Endometrial microvascular endothelial cells (primary cell): ENCODE results near the gene SLC2A8. TPM values are rescaled to one million over a fixed set of nuclear protein-coding genes. Genes with fewer than 3 reads are reported as not detected.

Source experiments
- in situ Hi-C: cut with HindIII; loops from 2 replicates; pipeline ENCODE4 v1.10.0; 2017; ENCODE audit warnings: low sequenced_read_pairs, low pct_unique_long_range_greater_than_20kb; ENCODE audit errors: inconsistent ontology term
- total RNA-seq: library from RNA; depleted of rRNA; stranded (reverse); fragments of >200 nt; gene quantifications from one replicate; pipeline ENCODE4 v1.2.3, GENCODE V29; 2015; ENCODE audit errors: inconsistent ontology term

SLC2A8 gene
- total RNA-seq, 1 donor from 2014 or later: 19.8 TPM

DNA sequence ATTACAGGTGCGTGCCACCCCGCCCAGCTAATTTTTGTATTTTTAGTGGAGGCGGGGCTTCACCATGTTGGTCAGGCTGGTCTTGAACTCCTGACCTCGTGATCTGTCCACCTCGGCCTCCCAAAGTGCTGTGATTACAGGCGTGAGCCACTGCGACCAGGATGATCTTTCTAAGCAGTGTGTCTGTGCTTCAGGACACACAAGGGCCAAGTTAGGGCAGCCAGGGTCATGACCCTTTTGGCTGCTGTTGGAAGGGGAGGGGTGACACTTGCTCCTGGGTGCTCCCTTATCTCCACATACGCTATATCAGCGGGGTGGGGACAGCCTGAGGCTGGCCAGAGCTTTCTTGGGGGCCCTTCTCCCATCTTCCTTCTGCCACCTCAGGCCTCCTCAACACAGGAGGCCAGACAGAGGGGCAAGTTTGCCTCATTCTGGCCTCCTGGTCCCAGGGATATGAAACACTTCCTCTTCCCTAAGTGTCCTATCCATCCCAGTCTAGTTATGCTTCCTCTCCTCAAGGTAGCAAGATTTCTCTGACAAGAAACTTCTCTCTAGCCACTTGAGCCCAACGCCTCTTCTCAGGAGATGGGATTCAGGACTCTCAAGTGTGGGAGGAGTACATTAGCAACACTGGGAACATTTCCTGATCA, 25.3 kb downstream of the SLC2A8 start:
- in situ Hi-C loops: no loop called here

DNA sequence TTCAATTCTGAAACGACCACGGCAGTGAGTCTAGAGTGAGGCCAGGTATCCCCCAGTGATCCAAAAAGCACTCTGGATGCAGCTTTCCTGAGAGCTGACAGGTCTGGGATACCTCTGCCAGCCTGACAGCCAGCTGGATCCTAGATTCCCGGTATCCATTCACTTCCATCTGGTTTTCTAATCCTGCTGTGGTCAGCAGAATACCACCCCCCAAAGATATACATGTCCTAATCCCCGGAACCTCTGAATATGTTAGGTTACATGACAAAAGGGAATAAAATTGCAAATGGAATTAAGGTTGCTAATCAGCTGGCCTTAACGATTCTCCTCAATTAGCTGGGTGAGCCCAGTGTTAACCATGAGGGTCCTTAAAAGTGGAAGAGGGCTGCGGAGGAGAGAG, 25.8 kb downstream of the SLC2A8 start:
- in situ Hi-C loops: no loop called here

DNA sequence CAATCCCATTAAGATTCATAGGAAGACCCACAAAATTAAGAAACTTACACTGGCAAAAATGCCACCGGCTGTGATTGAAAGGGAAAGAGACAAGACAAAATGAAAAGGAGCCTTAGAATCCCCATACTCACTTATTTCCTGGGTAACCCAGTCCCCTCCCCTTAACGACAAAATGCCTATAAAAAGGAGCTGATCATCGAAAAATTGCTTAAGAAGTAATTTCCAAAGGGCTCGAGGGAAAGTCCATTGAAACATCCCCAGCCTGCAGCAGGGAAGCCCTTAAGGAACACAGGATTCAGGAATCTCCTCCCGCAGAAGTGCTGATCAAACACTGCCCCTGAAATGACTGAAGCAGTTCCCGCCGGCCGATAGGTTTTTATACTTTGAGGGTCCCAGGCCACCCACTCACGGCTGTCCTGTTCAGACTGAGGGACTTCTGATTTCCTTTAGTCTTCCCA, 26.5 kb downstream of the SLC2A8 start:
- in situ Hi-C loops: no loop called here

DNA sequence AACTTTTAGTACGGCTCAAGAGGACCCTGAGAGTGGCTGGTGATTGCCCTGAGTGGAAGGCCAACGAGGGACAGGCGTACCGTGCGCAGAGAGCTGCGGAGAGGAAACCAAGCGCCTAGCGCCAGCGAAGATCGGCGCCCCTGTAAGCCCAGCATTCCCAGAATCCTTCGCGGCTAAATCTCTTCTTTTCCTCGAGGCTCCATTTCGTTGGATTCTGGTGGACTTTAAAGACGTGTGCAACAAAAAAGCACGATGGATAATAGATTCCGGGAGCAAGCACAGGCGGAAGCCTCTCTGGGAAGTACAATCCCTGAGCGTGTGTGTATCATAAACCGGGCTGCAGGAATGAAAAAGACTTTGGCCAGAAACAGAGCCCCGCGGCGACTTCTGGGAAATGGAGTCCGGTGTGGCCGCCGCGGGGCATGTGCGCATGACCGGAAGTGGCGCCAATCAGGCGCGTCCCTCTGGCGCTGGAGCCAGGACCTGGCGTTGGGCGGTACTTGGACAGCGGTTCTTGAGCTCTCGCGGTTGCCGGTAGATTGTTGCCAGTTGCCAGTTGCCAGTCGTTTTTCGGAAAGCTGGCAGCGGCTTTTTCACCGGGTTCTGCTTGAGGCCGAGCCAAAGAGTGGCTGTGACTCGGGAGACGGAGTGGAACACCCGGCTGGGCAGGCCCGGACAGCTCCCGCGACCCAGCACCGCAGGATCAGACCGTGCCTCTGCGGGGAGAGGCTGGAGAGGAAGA, 27.1 kb downstream of the SLC2A8 start, which contains the start of gene ZNF79:
ZNF79 (plus strand) TSS at position 449 of the 742 bp plus-strand sequence. CDS start 406 bp downstream, outside the sequence.
- in situ Hi-C loops: no loop called here

DNA sequence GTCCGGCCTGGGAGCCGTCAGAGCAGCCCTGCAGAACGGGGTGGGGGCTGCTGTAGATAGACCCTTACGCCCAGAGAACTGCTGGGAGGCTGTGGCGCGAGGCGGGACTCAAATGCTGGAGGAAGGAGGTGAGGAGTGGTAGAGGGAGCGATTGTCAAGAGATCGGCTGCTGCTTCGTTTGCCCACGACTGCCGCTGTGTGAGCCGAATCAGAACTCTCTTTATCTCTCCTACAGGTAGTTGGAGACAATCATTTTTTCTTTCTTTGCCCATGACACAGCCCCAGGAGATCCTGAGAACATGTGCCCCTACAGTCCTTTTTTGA, 27.7 kb downstream of the SLC2A8 start:
- in situ Hi-C loops: no loop called here

DNA sequence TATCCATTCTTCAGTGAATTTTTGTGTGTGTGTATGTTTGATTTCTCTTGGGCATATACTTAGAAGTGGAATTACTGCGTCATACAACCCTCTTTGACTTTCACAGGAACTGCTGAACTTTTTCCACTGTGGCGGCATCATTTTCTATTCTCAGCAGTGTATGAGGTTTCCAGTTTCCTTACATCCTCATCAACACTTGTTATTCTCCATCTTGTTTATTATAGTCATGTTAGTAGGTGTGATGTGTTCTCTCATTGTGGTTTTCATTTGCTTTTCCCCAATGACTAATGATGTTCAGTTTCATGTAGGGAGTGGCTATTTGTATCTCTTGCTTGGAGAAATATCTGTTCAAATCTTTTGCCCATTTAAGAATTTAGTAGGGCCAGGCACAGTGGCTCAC, 29.8 kb downstream of the SLC2A8 start:
- in situ Hi-C loops: no loop called here

DNA sequence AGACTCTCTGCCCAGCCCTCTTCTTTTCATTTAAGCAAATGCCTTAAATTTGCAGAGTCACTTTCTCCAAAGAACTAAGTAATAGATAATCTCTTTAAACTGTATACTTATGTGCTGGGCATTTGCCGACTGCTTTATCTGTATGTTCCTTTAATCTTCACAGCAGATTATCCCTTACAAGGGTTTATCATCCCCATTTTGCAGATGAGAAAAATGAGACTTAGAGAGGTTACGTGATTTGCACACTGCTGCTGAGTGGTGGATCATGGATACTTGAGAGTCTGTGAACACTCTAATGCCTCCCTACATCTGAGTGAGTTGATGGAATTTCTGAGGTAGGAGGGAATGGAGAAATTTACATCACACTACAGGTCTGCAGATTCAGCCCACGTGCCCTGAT, 31.4 kb downstream of the SLC2A8 start:
- in situ Hi-C loops: no loop called here

DNA sequence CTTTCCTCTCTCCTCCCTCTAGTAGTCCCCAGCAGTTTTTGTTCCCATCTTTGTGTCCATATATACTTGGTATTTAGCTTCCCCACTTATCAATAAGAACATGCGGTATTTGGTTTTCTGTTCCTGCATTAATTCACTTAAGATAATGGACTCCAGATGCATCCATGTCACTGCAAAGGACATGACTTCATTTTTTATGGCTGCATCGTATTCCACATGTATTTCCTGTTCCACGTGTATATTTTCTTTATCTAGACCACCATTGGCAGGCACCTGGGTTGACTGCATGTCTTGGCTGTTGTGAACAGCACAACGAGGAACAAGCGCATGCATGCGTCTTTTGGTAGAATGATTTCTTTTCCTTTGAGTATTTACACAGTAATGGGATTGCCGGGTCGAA, 33.4 kb downstream of the SLC2A8 start:
- in situ Hi-C loops: no loop called here

DNA sequence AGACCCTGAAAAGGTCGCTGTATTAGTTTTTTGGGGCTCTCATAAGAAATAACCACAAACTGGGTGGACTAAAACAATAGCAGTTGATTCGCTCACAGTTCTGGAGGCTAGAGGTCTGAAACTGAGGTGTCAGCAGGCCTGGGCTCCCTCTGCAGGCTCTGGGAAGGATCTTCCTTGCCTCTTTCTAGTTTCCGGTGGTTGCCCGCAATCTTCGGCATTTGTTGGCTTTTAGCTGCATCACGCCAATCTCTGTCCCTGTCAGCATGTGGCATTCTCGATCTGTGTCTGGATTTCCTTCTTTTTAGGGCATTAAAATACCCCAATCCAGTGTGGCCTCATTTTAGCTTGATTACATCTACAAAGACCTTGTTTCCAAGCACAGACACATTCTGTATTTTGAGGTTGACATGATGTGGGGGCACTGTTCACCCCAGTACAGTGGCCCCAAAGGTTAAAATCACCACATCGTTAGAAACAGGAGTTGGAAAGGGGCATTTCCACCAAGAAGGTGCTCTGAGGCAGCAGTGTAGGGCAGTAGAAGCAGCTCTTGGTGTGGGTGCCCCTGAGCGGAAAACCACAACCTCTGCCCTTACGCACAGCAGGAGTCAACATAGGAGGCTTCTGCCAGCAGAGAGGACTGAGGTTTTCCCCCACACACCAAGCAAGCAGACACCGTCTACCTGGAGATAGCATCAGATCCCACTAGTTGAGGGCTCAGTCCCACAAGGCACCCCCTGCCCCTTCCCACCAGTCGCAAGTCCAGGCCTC, 40.7 kb downstream of the SLC2A8 start:
- in situ Hi-C loops: no loop called here

DNA sequence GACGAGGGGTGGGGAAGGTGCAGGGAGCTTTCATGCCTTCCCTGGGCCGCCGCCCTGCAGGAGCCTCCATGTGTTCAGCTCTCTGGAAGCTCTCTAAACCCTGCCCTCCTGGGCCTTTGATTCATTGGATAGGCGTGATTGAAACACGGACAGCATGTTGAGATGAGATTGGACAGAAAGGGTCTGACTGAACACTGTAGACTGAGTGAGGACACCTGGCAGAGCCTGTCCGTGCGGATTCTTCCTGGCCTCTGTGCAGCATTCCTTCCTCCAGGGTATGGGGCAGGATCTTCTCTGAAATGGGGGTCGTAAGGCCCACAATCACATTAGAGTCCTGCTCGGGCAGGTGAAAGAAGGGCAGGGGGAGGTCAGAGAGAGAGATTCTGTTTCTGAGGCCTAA, 41.4 kb downstream of the SLC2A8 start:
- in situ Hi-C loops: no loop called here

DNA sequence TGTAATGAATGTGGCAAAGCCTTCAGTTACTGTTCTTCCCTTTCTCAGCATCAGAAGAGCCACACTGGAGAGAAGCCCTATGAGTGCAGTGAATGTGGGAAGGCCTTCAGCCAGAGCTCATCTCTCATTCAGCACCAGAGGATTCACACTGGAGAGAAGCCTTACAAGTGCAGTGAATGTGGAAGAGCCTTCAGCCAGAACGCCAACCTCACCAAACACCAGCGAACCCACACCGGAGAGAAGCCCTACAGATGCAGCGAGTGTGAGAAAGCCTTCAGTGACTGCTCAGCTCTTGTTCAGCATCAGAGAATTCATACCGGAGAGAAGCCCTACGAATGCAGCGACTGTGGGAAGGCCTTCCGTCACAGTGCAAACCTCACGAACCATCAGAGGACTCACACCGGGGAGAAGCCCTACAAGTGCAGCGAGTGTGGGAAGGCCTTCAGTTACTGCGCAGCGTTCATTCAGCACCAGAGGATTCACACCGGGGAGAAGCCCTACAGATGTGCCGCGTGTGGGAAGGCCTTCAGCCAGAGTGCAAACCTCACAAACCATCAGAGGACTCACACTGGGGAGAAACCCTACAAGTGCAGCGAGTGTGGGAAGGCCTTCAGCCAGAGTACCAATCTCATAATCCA, 47.4 kb downstream of the SLC2A8 start:
- in situ Hi-C loops: no loop called here

DNA sequence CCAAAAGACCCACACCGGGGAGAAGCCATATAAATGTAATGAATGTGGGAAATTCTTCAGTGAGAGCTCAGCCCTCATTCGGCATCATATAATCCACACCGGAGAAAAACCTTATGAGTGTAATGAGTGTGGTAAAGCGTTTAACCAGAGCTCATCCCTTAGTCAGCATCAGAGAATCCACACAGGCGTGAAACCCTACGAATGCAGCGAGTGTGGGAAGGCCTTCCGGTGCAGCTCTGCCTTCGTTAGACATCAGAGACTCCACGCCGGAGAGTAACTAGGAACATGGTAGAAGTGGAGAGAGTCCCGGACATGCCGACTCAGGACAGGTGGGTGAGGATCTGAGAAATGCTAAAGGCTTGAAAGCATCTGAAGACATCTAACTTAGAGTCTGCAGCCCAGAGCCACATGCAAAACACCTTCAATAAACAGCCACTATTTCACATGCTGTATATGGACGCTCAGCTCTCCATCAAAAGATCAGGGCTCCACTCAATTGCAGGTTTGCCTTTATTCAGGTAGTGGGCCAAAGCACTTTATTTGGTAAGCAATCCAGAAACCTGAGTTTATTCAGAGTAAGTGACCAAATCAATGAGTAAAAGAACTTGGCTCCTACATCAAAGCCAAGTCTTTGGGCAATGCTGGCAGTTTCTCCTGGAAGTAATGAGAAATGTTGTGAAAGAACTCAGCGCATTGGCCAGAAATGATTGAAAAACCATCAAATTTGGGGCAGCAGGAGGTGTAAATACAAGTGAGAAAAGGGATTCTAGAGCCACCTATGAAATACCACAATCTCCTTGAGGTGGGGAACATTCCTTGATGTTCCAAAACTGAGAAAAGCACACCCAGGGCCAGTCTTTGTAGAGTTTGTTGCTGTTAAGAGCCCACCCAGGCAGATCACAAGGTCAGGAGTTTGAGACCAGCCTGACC, 48.2 kb downstream of the SLC2A8 start:
- in situ Hi-C loops: no loop called here

DNA sequence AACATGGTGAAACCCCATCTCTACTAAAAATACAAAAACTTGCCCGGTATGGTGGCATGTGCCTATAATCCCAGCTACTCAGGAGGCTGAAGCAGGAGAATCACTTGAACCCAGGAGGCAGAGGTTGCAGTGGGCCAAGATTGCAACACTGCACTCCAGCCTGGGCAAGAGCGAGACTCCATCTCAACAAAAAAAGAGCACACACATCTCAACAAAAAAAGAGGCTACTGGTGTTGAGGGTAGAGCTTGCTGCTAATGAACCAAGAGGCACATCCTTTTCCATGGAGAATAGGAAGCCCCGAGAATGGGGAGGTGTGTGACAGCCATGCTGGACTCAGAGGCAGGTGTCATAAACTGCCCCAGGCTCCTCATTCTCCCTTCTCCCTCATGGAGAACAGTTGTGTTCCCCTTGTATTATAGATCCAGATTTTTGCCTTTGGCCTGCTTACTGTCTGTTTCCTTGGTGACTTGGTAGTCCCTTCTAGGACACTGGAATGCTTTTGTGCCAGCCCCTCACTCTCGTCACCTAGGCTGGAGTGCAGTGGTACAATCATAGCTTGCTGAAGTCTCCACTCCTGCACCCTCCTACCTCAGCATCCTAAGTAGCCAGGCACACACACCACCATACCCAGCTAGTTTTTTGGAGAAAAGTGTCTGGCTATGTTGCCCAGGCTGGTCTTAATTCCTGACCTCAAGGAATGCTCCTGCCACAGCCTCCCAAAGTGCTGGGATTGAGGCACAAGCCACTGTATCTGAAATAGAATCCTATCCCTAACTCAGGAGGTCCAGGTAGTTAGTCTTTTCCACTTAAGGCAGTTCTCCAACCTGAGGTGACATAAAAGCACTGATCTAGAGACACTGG, 49.1 kb downstream of the SLC2A8 start:
- in situ Hi-C loops: no loop called here

DNA sequence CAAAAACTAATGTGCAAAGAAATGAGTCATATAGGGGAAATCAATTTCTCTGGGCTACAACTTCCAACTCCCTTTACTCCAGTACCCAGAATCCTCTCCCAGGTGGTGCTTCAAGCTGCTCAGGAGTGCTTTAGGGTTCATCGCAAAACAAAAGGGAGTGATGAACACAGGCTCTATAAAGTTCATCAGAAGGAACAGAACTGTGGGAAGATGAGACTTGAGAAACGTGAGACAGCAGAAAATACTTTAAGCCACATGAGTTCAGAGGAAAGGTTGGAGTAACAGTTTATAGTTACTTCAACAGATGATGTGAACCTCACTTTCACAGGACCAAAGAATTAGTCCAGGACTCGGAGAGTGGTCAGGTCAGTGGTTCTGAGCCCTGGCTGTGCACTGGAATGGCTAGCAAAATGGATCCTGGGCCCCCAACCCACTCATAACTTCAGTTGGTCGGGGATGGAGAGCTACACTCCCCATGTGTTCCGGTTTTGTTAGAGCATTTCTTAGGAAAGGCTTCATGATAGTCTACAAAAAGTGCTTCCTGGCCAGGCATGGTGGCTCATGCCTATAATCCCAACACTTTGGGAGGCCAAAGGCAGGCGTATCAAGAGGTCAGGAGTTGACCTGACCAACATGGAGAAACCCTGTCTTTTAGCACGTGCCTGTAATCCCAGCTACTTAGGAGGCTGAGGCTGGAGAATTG, 49.9 kb downstream of the SLC2A8 start:
- in situ Hi-C loops: no loop called here

DNA sequence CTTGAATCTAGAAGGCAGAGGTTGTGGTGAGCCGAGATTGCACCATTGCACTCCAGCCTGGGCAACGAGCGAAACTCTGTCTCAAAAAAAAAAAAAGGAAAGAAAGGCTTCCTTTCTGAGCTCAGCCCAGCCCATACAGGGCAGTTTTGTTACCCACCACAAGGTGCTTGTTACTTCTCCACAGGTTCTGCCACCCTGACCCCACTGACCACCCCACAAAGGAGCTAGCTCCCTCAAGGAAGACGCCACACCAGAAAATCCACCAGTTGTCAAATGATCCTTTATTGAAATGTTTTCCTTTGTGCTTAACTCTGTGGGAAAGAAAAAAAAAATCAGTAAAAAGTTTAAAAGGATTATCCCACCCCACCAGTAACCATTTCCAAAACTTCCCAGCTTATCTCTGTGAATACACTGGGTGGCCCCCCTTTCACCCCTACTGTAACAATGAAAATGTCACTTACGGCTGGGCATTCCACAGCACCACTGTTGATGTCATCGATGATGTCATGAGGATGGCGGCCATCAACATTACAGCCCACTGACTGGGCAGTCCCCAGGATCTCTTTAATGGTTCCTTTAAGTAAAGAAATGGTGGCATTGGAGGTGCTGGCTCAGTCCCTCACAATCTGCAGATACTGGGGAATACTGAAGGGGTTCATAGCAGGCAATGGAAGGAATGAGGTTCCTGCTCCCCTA, 50.6 kb downstream of the SLC2A8 start:
- in situ Hi-C loops: no loop called here

DNA sequence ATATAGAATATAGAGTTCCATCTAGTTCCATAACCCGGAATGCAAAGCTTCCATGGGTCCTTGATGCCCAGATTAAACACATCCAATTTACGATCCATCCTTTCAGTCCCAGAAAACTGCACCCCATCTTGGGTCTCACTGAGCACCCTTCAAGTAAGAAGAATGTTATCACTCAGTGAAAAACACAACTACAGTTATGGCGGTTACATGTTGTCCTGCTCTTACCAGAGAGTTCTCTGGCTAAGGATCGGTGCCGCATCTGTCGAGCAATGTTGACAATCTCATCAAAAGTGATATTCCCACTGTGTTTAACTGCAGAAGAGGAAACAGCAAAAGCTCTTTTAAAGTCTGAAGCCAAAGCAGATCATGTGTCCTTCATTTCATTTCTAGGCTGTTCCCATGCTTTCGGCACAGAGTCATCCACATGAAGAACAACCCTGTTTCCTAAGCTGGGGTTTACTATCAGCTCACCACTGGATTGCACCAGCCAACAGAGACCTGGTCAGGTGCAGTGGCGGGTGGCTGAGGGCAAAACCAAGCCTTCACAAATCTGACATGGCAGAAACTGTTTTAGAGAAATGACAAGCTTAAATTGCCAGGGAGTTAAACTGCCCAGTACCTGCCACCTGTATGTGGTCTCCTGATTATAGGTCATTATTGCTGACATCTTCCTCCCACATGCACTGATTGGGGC, 51.3 kb downstream of the SLC2A8 start:
- in situ Hi-C loops: no loop called here
